B cell (primary cell): ENCODE data around the gene ZNF689. TPM values are rescaled to one million over a fixed set of nuclear protein-coding genes. Genes with fewer than 3 reads are reported as not detected.

Experiments used
- ATAC-seq: fragments of 200-7000 bp; cut with Tn5 transposase; one replicate; pipeline ENCODE4 v1.10.0; 2021; ENCODE audit warnings: low read depth, mild to moderate bottlenecking, moderate number of reproducible peaks, moderate library complexity
- CTCF ChIA-PET: fragments of 350-600 bp; sonication (Branson Sonifier 250); formaldehyde crosslinking; loops from one replicate; lab custom pipeline; 2021; ENCODE audit warnings: antibody characterized with exemption, inconsistent platforms; lab: Charles Lee
- POLR2A ChIA-PET: fragments of 350-600 bp; sonication (Branson Sonifier 250); formaldehyde crosslinking; loops from one replicate; lab custom pipeline; 2021; ENCODE audit warnings: antibody characterized with exemption; lab: Charles Lee
- DNase-seq: peaks from one replicate; pipeline ENCODE4 v3.0.0; 2013
- H2AFZ ChIP-seq: 2 replicates; pipeline ENCODE4 v1.6.1; 2012; ENCODE audit warnings: mild to moderate bottlenecking, low read depth, low read length; ENCODE audit not compliant: insufficient read depth, poor library complexity, severe bottlenecking
- H3K27ac ChIP-seq, 2 donors: 1 replicate in 1 of 2; 2 replicates in 1 of 2; pipeline ENCODE4 v1.5.1; 2012 to 2013; ENCODE audit warnings: low read length in 2 of 2, mild to moderate bottlenecking in 2 of 2, moderate library complexity in 1 of 2
- H3K27me3 ChIP-seq, 4 experiments: fragments of 200-600 bp in 1 of 4; sonication (generic) in 1 of 4; replicated peaks in 1 of 4; 1 replicate in 2 of 4; 2 replicates in 2 of 4; pipeline versions ENCODE4 v1.6.1 to v1.7.0; 2013 to 2016; ENCODE audit warnings: low read length in 3 of 4, mild to moderate bottlenecking in 2 of 4, mixed read lengths in 1 of 4, moderate library complexity in 1 of 4; ENCODE audit not compliant: insufficient read depth in 4 of 4, control insufficient read depth in 3 of 4; ENCODE audit errors: control extremely low read depth in 1 of 4
- H3K36me3 ChIP-seq, 2 experiments: replicated peaks in 1 of 2; 1 replicate in 1 of 2; 2 replicates in 1 of 2; pipeline versions ENCODE4 v1.6.1 to v1.7.1; 2013; ENCODE audit warnings: low read length in 1 of 2; ENCODE audit not compliant: insufficient read depth in 2 of 2, control insufficient read depth in 1 of 2; ENCODE audit errors: control extremely low read depth in 1 of 2, extremely low read depth in 1 of 2
- H3K4me1 ChIP-seq, 2 donors: fragments of 200-600 bp in 1 of 2; sonication (generic) in 1 of 2; 1 replicate in 1 of 2; 2 replicates in 1 of 2; pipeline versions ENCODE4 v1.5.1 to v1.6.1; 2013 to 2017; ENCODE audit warnings: low read length in 2 of 2; ENCODE audit not compliant: control insufficient read depth in 2 of 2, insufficient read depth in 2 of 2
- H3K4me2 ChIP-seq: replicated peaks from 2 replicates; pipeline ENCODE3; 2012; ENCODE audit warnings: mild to moderate bottlenecking, low read depth, low read length; ENCODE audit not compliant: poor library complexity, severe bottlenecking
- H3K4me3 ChIP-seq, 5 experiments: fragments of 200-600 bp in 1 of 5; sonication (generic) in 1 of 5; 1 replicate in 3 of 5; 2 replicates in 2 of 5; pipeline versions ENCODE4 v1.5.1 to v1.7.0; 2011 to 2016; ENCODE audit warnings: low read length in 4 of 5, mild to moderate bottlenecking in 4 of 5, low read depth in 2 of 5, control low read depth in 1 of 5, moderate library complexity in 1 of 5; ENCODE audit not compliant: insufficient read depth in 1 of 5; ENCODE audit errors: control extremely low read depth in 1 of 5, extremely low read depth in 1 of 5
- H3K79me2 ChIP-seq: fragments of 200-600 bp; sonication (generic); one replicate; pipeline ENCODE4 v1.6.0; 2016; ENCODE audit warnings: low read length; ENCODE audit not compliant: control insufficient read depth, insufficient read depth
- H3K9ac ChIP-seq: fragments of 200-600 bp; sonication (generic); 2 replicates; pipeline ENCODE4 v1.6.1; 2017; ENCODE audit warnings: mild to moderate bottlenecking, low read length, moderate library complexity
- H3K9me3 ChIP-seq, 3 donors: one replicate each; pipeline versions ENCODE4 v1.6.1 to v1.7.1; 2013; ENCODE audit warnings: low read length in 2 of 3; ENCODE audit not compliant: control insufficient read depth in 2 of 3, insufficient read depth in 1 of 3; ENCODE audit errors: control extremely low read depth in 1 of 3
- H4K20me1 ChIP-seq: 2 replicates; pipeline ENCODE4 v1.6.0; 2012; ENCODE audit warnings: mild to moderate bottlenecking, low read length; ENCODE audit not compliant: insufficient read depth, control insufficient read depth, poor library complexity, severe bottlenecking
- H3K27ac Mint-ChIP-seq: one replicate; pipeline ENCODE4 v1.8.0; 2021; ENCODE audit warnings: mixed read lengths
- H3K27me3 Mint-ChIP-seq: one replicate; pipeline ENCODE4 v1.8.0; 2021; ENCODE audit warnings: mixed read lengths
- H3K4me1 Mint-ChIP-seq: one replicate; pipeline ENCODE4 v1.8.0; 2021; ENCODE audit warnings: mixed read lengths
- H3K4me3 Mint-ChIP-seq: one replicate; pipeline ENCODE4 v1.8.0; 2021; ENCODE audit warnings: mixed read lengths
- H3K9me3 Mint-ChIP-seq: one replicate; pipeline ENCODE4 v1.8.0; 2022; ENCODE audit warnings: mixed read lengths; ENCODE audit not compliant: insufficient read depth
- CTCF ChIP-seq: fragments of 200-600 bp; IDR thresholded peaks from one replicate; pipeline ENCODE4 v1.8.0; 2022; ENCODE audit warnings: antibody characterized with exemption, mild to moderate bottlenecking
- EZH2 ChIP-seq: IDR thresholded peaks from 2 replicates; pipeline ENCODE4 v1.6.1; 2012; ENCODE audit warnings: borderline replicate concordance, low read depth, mild to moderate bottlenecking, moderate library complexity, low read length; ENCODE audit not compliant: insufficient read depth, poor library complexity, severe bottlenecking
- WGBS: methylation state at CpG from one replicate; pipeline ENCODE4 v1.1.5; 2013; ENCODE audit warnings: missing lambda C conversion rate; ENCODE audit not compliant: insufficient coverage; 5-methylcytosine and 5-hydroxymethylcytosine counted together
- intact Hi-C: fragments of 100-400 bp; cut with micrococcal nuclease; formaldehyde crosslinking; loops from one replicate; pipeline ENCODE4 v1.10.0; 2022
- polyA plus RNA-seq: library from polyadenylated mRNA; depleted of rRNA; stranded (reverse); fragments of >200 nt; gene quantifications from 2 replicates; pipeline ENCODE4 v1.2.3, GENCODE V29; 2012
- total RNA-seq, 2 donors: library from RNA; stranded (reverse); fragments of 120-200 nt in 1 of 2; gene quantifications; 1 replicate in 1 of 2; 2 replicates in 1 of 2; pipeline versions ENCODE4 v1.2.3 to v1.2.4, GENCODE V29; 2013 to 2022

ZNF689 gene
- total and polyA plus RNA-seq, 2 donors (not counting 1 experiment from before 2014, with no cell fraction given), result 8.1 to 12.4 TPM

- Histone ChIP-seq H2AFZ (no peak overlapping the region), H3K36me3 (peaks cover 0 to 3% of the 10 kb centered on the region in 2 experiments), H3K9me3 (peaks cover 0 to 6% (median 0%) of the 10 kb centered on the region in 3 donors), H3K79me2 (peaks cover 25% of the 10 kb centered on the region), H3K27ac (no peak overlapping the region), H4K20me1 (no peaks in the 10 kb centered on the region), H3K4me3 (no peak overlapping the region), H3K9ac (no peak overlapping the region), H3K27me3 (no peaks in the 10 kb centered on the region), H3K4me2 (no peak overlapping the region), H3K4me1 (peaks cover 14 to 32% of the 10 kb centered on the region in 2 donors)
- intact Hi-C loops, result loop anchor here (2.0 to 5.0 kb wide), 3 partner anchors 189 to 898 kb away; partner anchors contain the start of genes ARMC5, FBXL19 and PHKG2
- Mint-ChIP-seq H3K27ac (peak overlapping the region; percentile 72), H3K4me3 (peak overlapping the region; percentile 69), H3K4me1 (peaks cover 31% of the 10 kb centered on the region), H3K27me3 (no peaks in the 10 kb centered on the region), H3K9me3 (no peaks in the 10 kb centered on the region)
- ATAC-seq (no peak), DNase-seq (no peak)
- WGBS, result 100% methylated on average over 2 of the region's 6 CpGs
- ChIA-PET POLR2A (interaction anchor here (0.5 to 6.1 kb wide), 3 partner anchors 12 to 55 kb away, joined by 4 to 81 read pairs (median 5); partner anchors contain the start of gene ZNF688), CTCF (interaction anchor here (1.1 to 3.5 kb wide), 4 partner anchors 12 to 110 kb away, joined by 3 to 22 read pairs (median 18); partner anchors contain the start of gene ZNF688)
- TF ChIP-seq CTCF, result no peak
- TF ChIP-seq EZH2, result no peak
These were observed 50.5 kb downstream of the ZNF689 start for GRCh38 chr16:30559690-30560089.

GRCh38 chr16:30558789-30559377 is 51.3 kb downstream of the ZNF689 start:
- DNase-seq (no peak), ATAC-seq (no peak)
- peak overlapping the region; percentile 95 for H2AFZ ChIP-seq
- H3K4me2 ChIP-seq, result peak overlapping the region; percentile 85
- peak overlapping the region; percentile 91 for H3K27ac Mint-ChIP-seq
- ChIA-PET POLR2A (interaction anchor here (0.6 to 6.1 kb wide), 15 partner anchors 8 to 196 kb away, joined by 3 to 81 read pairs (median 6); partner anchors contain the start of genes DCTPP1, FBRS, PRR14 and ZNF688), CTCF (interaction anchor here (0.6 to 3.5 kb wide), 17 partner anchors 10 to 152 kb away, joined by 3 to 53 read pairs (median 6); partner anchors contain the start of genes DCTPP1, ZNF688, ZNF747 and ZNF771)
- H3K9ac ChIP-seq, result peak overlapping the region; percentile 95
- H3K4me1 ChIP-seq, result peaks cover 14 to 32% of the 10 kb centered on the region in 2 donors
- 94% methylated on average over 13 of the region's 21 CpGs for WGBS
- H3K4me3 Mint-ChIP-seq, result peak overlapping the region; percentile 86
- peak overlapping the region; percentile 95 to 97 for H3K27ac ChIP-seq
- no peaks in the 10 kb centered on the region for H4K20me1 ChIP-seq
- peaks cover 32% of the 10 kb centered on the region for H3K79me2 ChIP-seq
- TF ChIP-seq CTCF (no peak), EZH2 (no peak)
- H3K9me3 ChIP-seq, result peaks cover 0 to 6% (median 0%) of the 10 kb centered on the region in 3 donors
- peak overlapping the region in 4 of 5 experiments; percentile 80 to 91 (median 88) for H3K4me3 ChIP-seq
- peaks cover 35% of the 10 kb centered on the region for H3K4me1 Mint-ChIP-seq
- no peaks in the 10 kb centered on the region for H3K27me3 Mint-ChIP-seq
- no peaks in the 10 kb centered on the region for H3K27me3 ChIP-seq
- H3K9me3 Mint-ChIP-seq, result no peaks in the 10 kb centered on the region
- H3K36me3 ChIP-seq, result peaks cover 0 to 7% of the 10 kb centered on the region in 2 experiments
- intact Hi-C loops, result loop anchor here (1.0 to 5.0 kb wide), 12 partner anchors 12 to 898 kb away; partner anchors contain the start of genes ARMC5, DCTPP1, FBRS and FBXL19
